ENCODE measurements around the gene CCDC88C.

CCDC88C gene

GRCh38 chr14:91244501-91244901, 173.1 kb downstream of the CCDC88C start, which contains the start of gene GPR68:
Gene GPR68 (minus strand): TSS chr14:91244704. CDS start chr14:91235050, 9,654 bp downstream.
- H3K4ac ChIP-seq (ENCODE audit: low read depth in 1 of 2, low read length in 2 of 2), result peak within 1 kb of the TSS in 1 of 2 experiments; percentile 38
- peaks cover 33% of the 10 kb centered on the region for H3K4me1 ChIP-seq (ENCODE audit: control insufficient read depth, insufficient read depth, low read depth, low read length)
- no peak within 1 kb of the TSS for H3K18ac ChIP-seq (ENCODE audit: low read depth in 1 of 2, low read length in 2 of 2)
- H4K8ac ChIP-seq (ENCODE audit: low read length), result peak within 1 kb of the TSS; percentile 62
- WGBS, result 53% methylated on average over 7 of the region's 12 CpGs
- DNase-seq, result peak; percentile 56
- peak within 1 kb of the TSS; percentile 76 for H2AK5ac ChIP-seq (ENCODE audit: low read length, severe bottlenecking)
- H2BK15ac ChIP-seq (ENCODE audit: low read depth, poor library complexity, severe bottlenecking), result no peak within 1 kb of the TSS
- H3K9me3 ChIP-seq (ENCODE audit: control insufficient read depth, low read length), result no peaks in the 10 kb centered on the region
- peak within 1 kb of the TSS in 1 of 2 experiments; percentile 67 for H3K14ac ChIP-seq (ENCODE audit: low read length in 2 of 2)
- peaks cover 0 to 6% of the 10 kb centered on the region in 2 experiments for H3K36me3 ChIP-seq (ENCODE audit: control insufficient read depth in 1 of 2, insufficient read depth in 2 of 2, low read depth in 1 of 2, low read length in 2 of 2)
- H3K27ac ChIP-seq (ENCODE audit: low read length, poor library complexity, severe bottlenecking), result peak within 1 kb of the TSS; percentile 28
- H2BK5ac ChIP-seq (ENCODE audit: low read depth, low read length, poor library complexity, severe bottlenecking), result peak within 1 kb of the TSS; percentile 1
- peak within 1 kb of the TSS; percentile 61 for H4K91ac ChIP-seq (ENCODE audit: low read length)
- no peaks in the 10 kb centered on the region for H3K27me3 ChIP-seq (ENCODE audit: control insufficient read depth in 1 of 2, insufficient read depth in 1 of 2, low read length in 2 of 2)
- H3K4me3 ChIP-seq (ENCODE audit: insufficient read depth in 1 of 2, low read depth in 1 of 2, low read length in 2 of 2), result peak within 1 kb of the TSS in 1 of 2 experiments; percentile 84
- H3K79me1 ChIP-seq (replicated peaks; ENCODE audit: low read length, poor library complexity, severe bottlenecking), result peaks cover under 1% of the 10 kb centered on the region
- no peak within 1 kb of the TSS for H2BK120ac ChIP-seq (ENCODE audit: low read depth, low read length)
- no peak within 1 kb of the TSS for H3K23ac ChIP-seq (ENCODE audit: low read length in 2 of 2)
- peak within 1 kb of the TSS; percentile 80 for H3K4me2 ChIP-seq (ENCODE audit: low read length, poor library complexity, severe bottlenecking)
- peak within 1 kb of the TSS; percentile 90 for H3K9ac ChIP-seq (ENCODE audit: low read length)
- H2AFZ ChIP-seq (ENCODE audit: low read depth, low read length), result peak within 1 kb of the TSS; percentile 3
- peak within 1 kb of the TSS in 1 of 2 experiments; percentile 23 for H2BK12ac ChIP-seq (ENCODE audit: low read length in 2 of 2)

DNA sequence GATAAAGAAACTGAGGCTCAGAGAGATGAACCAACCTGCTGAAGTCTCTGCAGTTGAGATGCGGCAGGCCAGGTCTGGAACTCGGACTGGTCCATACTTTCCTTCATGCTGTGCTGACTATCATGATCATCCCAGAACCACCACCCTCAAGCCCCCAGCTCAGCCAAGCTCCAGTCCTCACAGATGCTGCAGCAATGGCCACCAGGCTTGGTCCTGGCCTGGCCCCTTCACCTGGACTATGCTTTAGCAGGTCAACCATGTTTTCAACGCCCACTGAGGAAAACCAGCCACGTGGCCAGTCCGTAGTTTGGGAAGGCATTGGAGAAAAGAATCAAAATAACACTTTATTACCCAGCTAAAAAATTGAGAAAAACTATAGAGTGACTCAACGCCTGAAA, 174.5 kb downstream of the CCDC88C start:
- H2BK15ac ChIP-seq (ENCODE audit: low read depth, poor library complexity, severe bottlenecking), result no peak overlapping the region
- no peak overlapping the region for H2AFZ ChIP-seq (ENCODE audit: low read depth, low read length)
- no peaks in the 10 kb centered on the region for H3K9me3 ChIP-seq (ENCODE audit: control insufficient read depth, low read length)
- peaks cover 5% of the 10 kb centered on the region for H3K79me1 ChIP-seq (replicated peaks; ENCODE audit: low read length, poor library complexity, severe bottlenecking)
- no peaks in the 10 kb centered on the region for H3K27me3 ChIP-seq (ENCODE audit: control insufficient read depth in 1 of 2, insufficient read depth in 1 of 2, low read length in 2 of 2)
- peaks cover 28% of the 10 kb centered on the region for H3K4me1 ChIP-seq (ENCODE audit: control insufficient read depth, insufficient read depth, low read depth, low read length)
- H3K36me3 ChIP-seq (ENCODE audit: control insufficient read depth in 1 of 2, insufficient read depth in 2 of 2, low read depth in 1 of 2, low read length in 2 of 2), result peaks cover 0 to 11% of the 10 kb centered on the region in 2 experiments
- no peak overlapping the region for H2BK12ac ChIP-seq (ENCODE audit: low read length in 2 of 2)
- peak overlapping the region; percentile 26 for H2AK5ac ChIP-seq (ENCODE audit: low read length, severe bottlenecking)
- peak overlapping the region in 1 of 2 experiments; percentile 20 for H3K4ac ChIP-seq (ENCODE audit: low read depth in 1 of 2, low read length in 2 of 2)
- H3K23ac ChIP-seq (ENCODE audit: low read length in 2 of 2), result no peak overlapping the region
- no peak overlapping the region for H2BK5ac ChIP-seq (ENCODE audit: low read depth, low read length, poor library complexity, severe bottlenecking)
- H3K14ac ChIP-seq (ENCODE audit: low read length in 2 of 2), result no peak overlapping the region
- H3K18ac ChIP-seq (ENCODE audit: low read depth in 1 of 2, low read length in 2 of 2), result no peak overlapping the region
- H3K4me3 ChIP-seq (ENCODE audit: insufficient read depth in 1 of 2, low read depth in 1 of 2, low read length in 2 of 2), result peak overlapping the region in 1 of 2 experiments; percentile 84
- WGBS, result 88% methylated on average over 3 of the region's 6 CpGs
- H4K8ac ChIP-seq (ENCODE audit: low read length), result no peak overlapping the region
- no peak overlapping the region for H2BK120ac ChIP-seq (ENCODE audit: low read depth, low read length)
- DNase-seq, result no peak
- peak overlapping the region; percentile 90 for H3K9ac ChIP-seq (ENCODE audit: low read length)
- no peak overlapping the region for H3K4me2 ChIP-seq (ENCODE audit: low read length, poor library complexity, severe bottlenecking)
- H3K27ac ChIP-seq (ENCODE audit: low read length, poor library complexity, severe bottlenecking), result peak overlapping the region; percentile 28
- H4K91ac ChIP-seq (ENCODE audit: low read length), result no peak overlapping the region

DNA sequence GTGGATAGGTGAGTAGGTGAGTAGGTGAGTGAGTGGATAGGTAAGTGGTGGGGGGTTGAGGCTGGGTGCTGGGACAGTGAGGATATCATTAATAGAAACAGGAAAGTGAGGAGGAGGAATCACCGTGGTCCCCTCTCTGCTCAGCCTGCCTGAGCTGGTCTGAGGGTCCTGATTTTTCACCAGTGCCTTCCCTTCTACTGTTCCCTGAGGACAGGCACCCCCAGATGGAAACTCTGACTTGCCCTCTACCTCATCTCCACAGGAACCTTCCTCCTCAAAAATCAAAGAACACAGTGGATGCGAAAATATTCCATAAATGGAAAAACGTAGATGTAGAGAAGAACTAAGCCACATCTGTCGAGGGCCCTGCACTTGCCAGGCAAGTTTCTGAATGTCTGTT, 175.0 kb downstream of the CCDC88C start:
- no peak overlapping the region for H2AFZ ChIP-seq (ENCODE audit: low read depth, low read length)
- H2BK12ac ChIP-seq (ENCODE audit: low read length in 2 of 2), result no peak overlapping the region
- no peak overlapping the region for H3K4ac ChIP-seq (ENCODE audit: low read depth in 1 of 2, low read length in 2 of 2)
- no peaks in the 10 kb centered on the region for H3K27me3 ChIP-seq (ENCODE audit: control insufficient read depth in 1 of 2, insufficient read depth in 1 of 2, low read length in 2 of 2)
- H3K27ac ChIP-seq (ENCODE audit: low read length, poor library complexity, severe bottlenecking), result no peak overlapping the region
- 98% methylated on average over 4 of the region's 4 CpGs for WGBS
- peak overlapping the region in 1 of 2 experiments; percentile 84 for H3K4me3 ChIP-seq (ENCODE audit: insufficient read depth in 1 of 2, low read depth in 1 of 2, low read length in 2 of 2)
- H3K9me3 ChIP-seq (ENCODE audit: control insufficient read depth, low read length), result no peaks in the 10 kb centered on the region
- peaks cover 5% of the 10 kb centered on the region for H3K79me1 ChIP-seq (replicated peaks; ENCODE audit: low read length, poor library complexity, severe bottlenecking)
- H2BK15ac ChIP-seq (ENCODE audit: low read depth, poor library complexity, severe bottlenecking), result no peak overlapping the region
- H3K14ac ChIP-seq (ENCODE audit: low read length in 2 of 2), result no peak overlapping the region
- peaks cover 0 to 11% of the 10 kb centered on the region in 2 experiments for H3K36me3 ChIP-seq (ENCODE audit: control insufficient read depth in 1 of 2, insufficient read depth in 2 of 2, low read depth in 1 of 2, low read length in 2 of 2)
- no peak overlapping the region for H3K18ac ChIP-seq (ENCODE audit: low read depth in 1 of 2, low read length in 2 of 2)
- peaks cover 26% of the 10 kb centered on the region for H3K4me1 ChIP-seq (ENCODE audit: control insufficient read depth, insufficient read depth, low read depth, low read length)
- H3K23ac ChIP-seq (ENCODE audit: low read length in 2 of 2), result no peak overlapping the region
- peak overlapping the region; percentile 35 for H2AK5ac ChIP-seq (ENCODE audit: low read length, severe bottlenecking)
- no peak overlapping the region for H2BK120ac ChIP-seq (ENCODE audit: low read depth, low read length)
- H3K4me2 ChIP-seq (ENCODE audit: low read length, poor library complexity, severe bottlenecking), result no peak overlapping the region
- no peak overlapping the region for H4K91ac ChIP-seq (ENCODE audit: low read length)
- DNase-seq, result no peak
- no peak overlapping the region for H2BK5ac ChIP-seq (ENCODE audit: low read depth, low read length, poor library complexity, severe bottlenecking)
- peak overlapping the region; percentile 90 for H3K9ac ChIP-seq (ENCODE audit: low read length)
- H4K8ac ChIP-seq (ENCODE audit: low read length), result no peak overlapping the region

DNA sequence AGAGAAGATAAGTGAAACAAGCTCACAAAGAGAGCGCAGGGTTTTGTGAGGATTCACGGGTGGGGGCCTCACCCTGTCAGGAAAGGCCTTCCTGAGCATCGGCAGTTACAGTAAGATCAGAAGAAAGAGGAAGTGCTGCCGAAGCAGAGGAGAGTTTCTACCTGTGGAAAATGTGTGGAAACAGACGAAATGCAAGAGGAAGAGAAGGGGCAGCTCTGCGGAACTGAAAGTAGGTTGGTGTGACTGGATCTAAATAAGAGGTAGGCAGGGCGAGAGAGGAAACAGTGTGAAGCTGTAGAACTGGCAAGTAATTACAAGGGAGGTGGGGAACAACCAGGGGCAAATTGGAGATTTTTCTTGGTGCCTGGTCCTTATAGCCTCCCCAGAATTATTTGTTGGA, 175.8 kb downstream of the CCDC88C start:
- no peaks in the 10 kb centered on the region for H3K9me3 ChIP-seq (ENCODE audit: control insufficient read depth, low read length)
- H3K14ac ChIP-seq (ENCODE audit: low read length in 2 of 2), result no peak overlapping the region
- no peak overlapping the region for H4K91ac ChIP-seq (ENCODE audit: low read length)
- no peak overlapping the region for H2BK120ac ChIP-seq (ENCODE audit: low read depth, low read length)
- H3K36me3 ChIP-seq (ENCODE audit: control insufficient read depth in 1 of 2, insufficient read depth in 2 of 2, low read depth in 1 of 2, low read length in 2 of 2), result peaks cover 0 to 11% of the 10 kb centered on the region in 2 experiments
- 86% methylated on average over 7 of the region's 7 CpGs for WGBS
- H3K4me1 ChIP-seq (ENCODE audit: control insufficient read depth, insufficient read depth, low read depth, low read length), result peaks cover 31% of the 10 kb centered on the region
- H2BK15ac ChIP-seq (ENCODE audit: low read depth, poor library complexity, severe bottlenecking), result no peak overlapping the region
- no peak overlapping the region for H2AFZ ChIP-seq (ENCODE audit: low read depth, low read length)
- no peaks in the 10 kb centered on the region for H3K27me3 ChIP-seq (ENCODE audit: control insufficient read depth in 1 of 2, insufficient read depth in 1 of 2, low read length in 2 of 2)
- H3K79me1 ChIP-seq (replicated peaks; ENCODE audit: low read length, poor library complexity, severe bottlenecking), result peaks cover 5% of the 10 kb centered on the region
- H3K9ac ChIP-seq (ENCODE audit: low read length), result no peak overlapping the region
- no peak overlapping the region for H3K23ac ChIP-seq (ENCODE audit: low read length in 2 of 2)
- H3K18ac ChIP-seq (ENCODE audit: low read depth in 1 of 2, low read length in 2 of 2), result no peak overlapping the region
- peak overlapping the region in 1 of 2 experiments; percentile 67 for H3K4me3 ChIP-seq (ENCODE audit: insufficient read depth in 1 of 2, low read depth in 1 of 2, low read length in 2 of 2)
- H2BK12ac ChIP-seq (ENCODE audit: low read length in 2 of 2), result no peak overlapping the region
- H3K4ac ChIP-seq (ENCODE audit: low read depth in 1 of 2, low read length in 2 of 2), result no peak overlapping the region
- no peak overlapping the region for H3K4me2 ChIP-seq (ENCODE audit: low read length, poor library complexity, severe bottlenecking)
- H2AK5ac ChIP-seq (ENCODE audit: low read length, severe bottlenecking), result peak overlapping the region; percentile 39
- no peak overlapping the region for H2BK5ac ChIP-seq (ENCODE audit: low read depth, low read length, poor library complexity, severe bottlenecking)
- H3K27ac ChIP-seq (ENCODE audit: low read length, poor library complexity, severe bottlenecking), result no peak overlapping the region
- no peak overlapping the region for H4K8ac ChIP-seq (ENCODE audit: low read length)
- DNase-seq, result no peak

Measured in mesenchymal stem cell (in vitro differentiated cells and primary cell).